Endothelial cell of hepatic sinusoid (primary cell): ENCODE data around the gene ATG12.

ENCODE experiments used
- in situ Hi-C: cut with HindIII; loops from 2 replicates; pipeline ENCODE4 v1.10.0; 2017; ENCODE audit warnings: low sequenced_read_pairs

Gene ATG12

GRCh38 chr5:115841382-115842088, at the start of gene ATG12, which contains the start of gene AP3S1:
TSS of gene ATG12 (minus strand) at chr5:115841565. CDS start at chr5:115841552, 13 bp downstream.
TSS of gene AP3S1 (plus strand) at chr5:115841935. CDS start at chr5:115842038, 103 bp downstream.
- in situ Hi-C loops = no loop called here

- in situ Hi-C loops = loop anchor here (25.0 kb wide), 1 partner anchor 174 kb away; no protein-coding TSS in a partner anchor
These were observed 46.7 kb upstream of the ATG12 start for GRCh38 chr5:115888027-115888426.

- in situ Hi-C loops = loop anchor here (25.0 kb wide), 1 partner anchor 177 kb away; no protein-coding TSS in a partner anchor
These were observed 43.8 kb upstream of the ATG12 start for GRCh38 chr5:115885208-115885607.

- in situ Hi-C loops = loop anchor here (25.0 kb wide), 1 partner anchor 178 kb away; no protein-coding TSS in a partner anchor
These were observed 43.3 kb upstream of the ATG12 start for GRCh38 chr5:115884704-115885103.

GRCh38 chr5:115882434-115882833, 41.1 kb upstream of the ATG12 start:
- in situ Hi-C loops = loop anchor here (25.0 kb wide), 1 partner anchor 180 kb away; no protein-coding TSS in a partner anchor

- in situ Hi-C loops = loop anchor here (25.0 kb wide), 1 partner anchor 185 kb away; no protein-coding TSS in a partner anchor
These were observed 36.0 kb upstream of the ATG12 start for GRCh38 chr5:115877342-115877741.

- in situ Hi-C loops = loop anchor here (25.0 kb wide), 1 partner anchor 187 kb away; no protein-coding TSS in a partner anchor
These were observed 34.1 kb upstream of the ATG12 start for GRCh38 chr5:115875447-115875846.

GRCh38 chr5:115873392-115873791, 32.0 kb upstream of the ATG12 start:
- in situ Hi-C loops = no loop called here

- in situ Hi-C loops = no loop called here
These were observed 31.1 kb upstream of the ATG12 start for GRCh38 chr5:115872447-115872846.

- in situ Hi-C loops = no loop called here
These were observed 28.0 kb upstream of the ATG12 start for GRCh38 chr5:115869256-115869795.

- in situ Hi-C loops = no loop called here
These were observed 18.0 kb upstream of the ATG12 start for GRCh38 chr5:115859378-115859777.

- in situ Hi-C loops = no loop called here
These were observed 17.0 kb upstream of the ATG12 start for GRCh38 chr5:115858396-115858795.

- in situ Hi-C loops = no loop called here
These were observed 16.4 kb upstream of the ATG12 start for GRCh38 chr5:115857626-115858349.

GRCh38 chr5:115857057-115857479, 15.7 kb upstream of the ATG12 start:
- in situ Hi-C loops = no loop called here

GRCh38 chr5:115855959-115856358, 14.6 kb upstream of the ATG12 start:
- in situ Hi-C loops = no loop called here

- in situ Hi-C loops = no loop called here
These were observed 12.8 kb upstream of the ATG12 start for GRCh38 chr5:115854139-115854538.

- in situ Hi-C loops = no loop called here
These were observed 9.5 kb upstream of the ATG12 start for GRCh38 chr5:115850744-115851416.

- in situ Hi-C loops = no loop called here
These were observed 8.0 kb upstream of the ATG12 start for GRCh38 chr5:115849258-115849798.

GRCh38 chr5:115847290-115847689, 5.9 kb upstream of the ATG12 start:
- in situ Hi-C loops = no loop called here

GRCh38 chr5:115844321-115844817, 3.0 kb upstream of the ATG12 start:
- in situ Hi-C loops = no loop called here
